HS-5 (cell line): ENCODE measurements around the gene TCF12.

Source experiments
- DNase-seq: peaks from one replicate; pipeline ENCODE4 v3.0.0-alpha.2; 2012; ENCODE audit warnings: low read depth

TCF12 gene

DNA sequence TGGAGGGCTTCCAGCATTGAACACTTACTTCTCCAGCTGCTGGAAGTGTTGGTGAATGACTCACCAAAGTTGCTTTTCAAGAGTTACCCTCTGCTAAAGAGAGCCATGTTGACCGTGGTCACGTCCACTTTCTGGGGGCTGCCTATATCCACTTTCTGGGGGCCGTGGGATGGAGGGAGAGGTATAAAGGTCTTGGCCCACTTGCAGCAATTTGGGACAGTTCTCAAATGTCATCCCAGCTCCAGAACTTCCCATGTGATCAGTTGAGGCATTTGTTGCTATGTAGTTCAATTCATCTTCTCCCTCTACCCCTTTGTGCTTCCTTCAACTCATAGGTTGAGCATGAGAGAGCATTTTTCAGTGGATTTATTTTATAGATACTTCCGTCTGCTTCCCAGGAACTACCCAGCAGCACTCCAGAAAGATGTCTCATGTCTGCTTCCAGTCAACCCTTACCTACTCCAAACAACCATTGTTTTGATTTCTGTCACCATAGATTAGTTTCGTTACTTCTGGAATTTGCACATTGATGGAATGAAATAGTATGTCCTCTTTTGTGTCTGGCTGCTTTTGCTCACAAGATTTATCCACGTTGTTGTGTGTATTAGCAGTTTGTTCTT is 130.6 kb downstream of the TCF12 start:
- DNase-seq = no peak

DNA sequence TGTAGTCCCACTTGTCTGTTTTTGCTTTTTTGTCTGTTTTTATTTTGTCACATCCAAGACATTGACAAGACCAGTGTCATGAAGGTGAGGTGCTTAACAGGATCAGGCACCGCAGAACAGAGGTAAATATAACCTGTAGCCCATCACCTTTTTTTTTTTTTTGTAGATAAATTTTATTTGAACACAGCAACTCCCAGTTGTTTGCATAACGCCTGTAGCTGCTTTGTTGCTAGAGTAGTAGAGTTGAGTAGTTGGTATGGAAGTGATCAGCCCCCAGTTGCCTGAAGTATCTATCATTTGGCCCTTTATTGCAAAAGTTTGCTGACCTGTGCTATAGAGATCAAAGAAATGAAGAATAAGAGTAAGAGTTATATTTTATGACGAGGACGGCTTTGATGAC is 135.0 kb downstream of the TCF12 start:
- DNase-seq = no peak

DNA sequence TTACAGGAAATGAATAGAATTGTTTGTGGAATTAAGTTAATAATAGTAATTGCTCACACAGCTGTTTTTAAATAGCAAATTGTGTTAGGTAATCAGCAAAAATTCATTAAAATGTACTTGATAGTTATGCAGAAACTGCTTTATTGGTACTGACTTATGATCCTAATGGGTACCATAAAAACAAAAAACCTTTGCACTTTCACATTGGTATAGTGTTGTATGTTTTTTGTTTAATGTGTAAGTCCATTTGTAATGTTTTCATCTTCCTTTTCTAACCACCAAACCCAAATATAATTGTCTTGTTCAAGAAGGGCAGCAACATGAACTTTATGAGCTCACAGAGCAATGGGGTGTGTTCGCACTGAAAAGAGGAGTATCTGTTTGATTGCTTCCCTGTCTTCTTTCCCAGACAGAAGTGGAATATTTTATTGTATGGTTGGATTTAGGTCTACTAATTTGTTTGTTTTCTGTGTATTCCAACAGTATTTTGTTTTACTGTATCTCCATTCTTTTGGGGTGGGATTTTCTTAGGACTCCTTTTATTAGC is 135.8 kb downstream of the TCF12 start:
- no peak for DNase-seq

DNA sequence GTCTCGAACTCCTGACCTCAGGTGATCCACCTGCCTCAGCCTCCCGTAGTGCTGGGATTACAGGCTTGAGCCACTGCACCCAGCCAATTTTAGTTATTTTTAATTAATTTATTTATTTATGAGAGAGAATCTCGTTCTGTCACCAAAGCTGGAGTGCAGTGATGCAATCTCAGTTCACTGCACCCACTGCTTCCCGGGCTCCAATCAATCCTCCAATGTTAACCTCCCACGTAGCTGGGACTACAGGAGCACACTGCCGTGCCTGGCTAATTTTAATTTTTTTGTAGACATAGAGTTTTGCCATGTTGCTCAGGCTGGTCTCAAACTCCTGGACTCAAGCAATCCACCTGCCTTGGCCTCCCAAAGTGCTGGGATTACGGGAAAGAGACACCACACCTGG is 137.9 kb downstream of the TCF12 start:
- no peak for DNase-seq

DNA sequence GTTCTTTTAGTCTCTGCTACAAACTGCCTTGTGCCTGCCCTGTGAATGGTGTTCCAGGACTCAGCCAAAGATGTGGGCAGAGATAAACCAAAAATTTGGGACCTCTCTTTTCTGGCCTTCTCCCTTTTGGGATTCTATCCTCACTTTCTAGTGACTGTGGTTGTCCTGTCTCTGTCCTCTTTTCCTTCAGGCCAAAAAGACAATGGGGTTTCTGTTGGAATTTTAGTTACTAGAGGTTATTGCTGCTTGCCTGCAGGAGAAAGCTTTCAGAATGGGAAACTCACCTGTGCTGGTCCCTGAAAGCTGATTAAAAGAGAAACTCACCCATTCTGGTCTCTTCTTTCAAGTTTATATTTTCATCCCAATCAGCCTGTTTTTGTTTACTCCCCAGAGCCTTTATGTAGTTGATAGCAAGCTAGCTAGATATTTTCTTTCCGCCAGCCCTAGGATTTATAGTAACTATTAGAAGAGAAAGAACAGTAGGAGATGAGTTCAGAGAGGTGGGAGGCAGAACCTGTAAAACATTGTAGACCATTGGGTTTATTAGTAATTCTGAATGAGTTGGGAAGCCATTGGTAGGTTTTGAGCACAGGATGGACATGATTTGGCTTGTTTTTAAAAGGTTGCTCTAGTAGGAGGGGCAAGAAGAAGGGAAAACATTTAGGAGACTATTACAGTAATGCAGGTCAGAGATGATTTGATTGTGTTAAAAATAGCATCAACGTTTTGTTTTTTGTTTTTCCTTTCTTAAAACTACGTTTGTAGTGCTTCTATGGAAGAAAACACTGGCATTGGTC is 138.9 kb downstream of the TCF12 start:
- no peak for DNase-seq

DNA sequence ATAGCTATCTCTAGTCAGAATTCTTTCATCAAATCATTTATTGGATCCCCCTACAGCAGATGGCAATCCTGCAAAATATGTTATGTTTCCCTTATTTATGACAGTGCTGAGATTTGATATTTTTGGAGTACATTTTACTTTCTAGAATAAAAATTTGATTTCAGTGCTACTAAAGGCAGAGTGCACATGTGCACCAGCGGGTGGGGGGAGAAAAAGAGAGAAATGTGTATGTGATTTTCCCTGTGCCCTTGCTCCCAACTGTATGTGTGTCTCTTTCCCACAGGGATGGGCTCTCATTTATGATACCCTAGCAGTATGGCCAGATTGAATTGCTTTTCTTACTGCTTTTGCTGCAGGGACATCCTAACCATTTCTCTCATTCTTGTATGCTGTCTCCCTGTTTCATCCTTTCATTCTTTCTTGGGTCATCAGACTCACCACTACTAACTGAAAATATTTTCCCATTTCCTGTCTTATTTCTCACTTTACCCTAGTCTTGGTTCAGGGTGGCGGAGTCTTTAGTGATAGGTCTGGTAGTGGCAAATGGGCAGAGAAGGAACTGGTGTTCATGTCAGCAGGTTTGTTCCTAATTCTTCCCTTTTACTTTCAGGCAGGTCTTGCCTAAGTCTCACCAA is 140.7 kb downstream of the TCF12 start:
- DNase-seq = no peak

DNA sequence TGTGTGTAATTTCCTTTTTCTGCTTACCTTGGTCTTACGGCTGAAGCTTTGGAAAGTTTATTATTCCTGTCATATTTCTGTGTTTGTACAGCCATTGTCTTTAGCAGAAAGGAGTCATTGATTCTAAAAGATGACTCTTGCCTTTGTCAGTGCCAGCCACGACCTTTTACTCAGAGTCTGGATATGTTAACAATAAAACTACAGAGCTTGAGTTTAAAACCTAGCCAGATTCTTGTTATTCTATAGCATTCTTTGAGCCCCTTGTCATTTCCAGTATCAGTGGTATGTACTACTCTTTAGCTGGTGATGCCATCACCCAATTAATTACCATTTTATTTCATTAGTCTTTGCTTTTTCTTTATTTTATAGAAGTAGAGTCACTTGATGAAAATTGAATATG is 142.4 kb downstream of the TCF12 start:
- peak; percentile 84 for DNase-seq

DNA sequence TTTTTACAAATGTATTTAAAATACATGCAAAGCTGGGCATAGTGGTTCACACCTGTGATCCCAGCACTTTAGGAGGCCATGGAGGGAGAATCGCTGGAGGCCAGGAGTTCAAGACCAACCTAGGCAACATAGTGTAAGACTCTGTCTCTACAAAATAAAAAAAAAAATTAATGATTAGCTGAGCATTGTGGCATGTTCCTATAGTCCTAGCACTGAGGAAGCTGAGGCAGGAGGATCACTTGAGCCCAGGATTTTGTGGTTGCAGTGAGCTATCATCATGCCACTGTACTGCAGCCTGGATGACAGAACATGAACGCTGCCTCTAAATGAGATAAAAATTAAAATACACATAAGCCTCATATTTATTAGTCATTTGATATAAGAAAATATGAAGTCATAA is 142.8 kb downstream of the TCF12 start:
- DNase-seq = no peak

DNA sequence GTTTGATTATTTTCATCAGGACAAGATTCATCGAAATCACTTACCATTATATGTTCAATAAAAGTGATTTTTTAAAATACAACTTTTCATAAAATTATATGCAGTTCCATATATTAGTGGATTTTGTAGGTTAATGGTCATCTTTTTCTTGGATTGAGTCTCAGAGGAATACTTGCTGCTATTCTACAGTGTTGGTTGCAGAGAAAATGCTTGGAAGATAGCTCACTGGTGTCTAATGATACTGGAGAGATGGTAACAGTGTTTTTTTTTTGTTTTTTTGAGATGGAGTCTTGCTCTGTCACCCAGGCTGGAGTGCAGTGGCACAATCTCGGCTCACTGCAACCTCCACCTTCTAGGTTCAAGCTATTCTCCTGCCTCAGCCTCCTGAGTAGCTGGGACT is 143.3 kb downstream of the TCF12 start:
- DNase-seq = no peak

DNA sequence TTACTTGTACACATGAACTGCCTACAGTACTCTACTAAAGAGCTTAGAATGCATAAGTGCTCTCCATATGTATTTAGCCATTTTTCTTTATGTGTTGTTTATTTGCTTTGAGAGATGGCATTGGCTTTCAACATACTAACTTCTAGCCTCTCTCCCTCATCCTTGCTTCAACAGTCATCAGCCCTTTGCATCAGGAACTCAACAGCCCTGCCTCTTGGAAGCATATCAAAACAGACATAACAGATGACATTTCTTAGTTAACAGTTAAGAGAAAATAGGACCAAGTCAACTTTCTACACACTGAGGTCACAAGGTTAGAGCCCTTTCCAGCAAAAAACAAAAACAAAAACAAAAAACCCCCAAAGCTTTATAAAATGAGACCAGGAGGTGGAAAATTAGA is 145.6 kb downstream of the TCF12 start:
- no peak for DNase-seq

DNA sequence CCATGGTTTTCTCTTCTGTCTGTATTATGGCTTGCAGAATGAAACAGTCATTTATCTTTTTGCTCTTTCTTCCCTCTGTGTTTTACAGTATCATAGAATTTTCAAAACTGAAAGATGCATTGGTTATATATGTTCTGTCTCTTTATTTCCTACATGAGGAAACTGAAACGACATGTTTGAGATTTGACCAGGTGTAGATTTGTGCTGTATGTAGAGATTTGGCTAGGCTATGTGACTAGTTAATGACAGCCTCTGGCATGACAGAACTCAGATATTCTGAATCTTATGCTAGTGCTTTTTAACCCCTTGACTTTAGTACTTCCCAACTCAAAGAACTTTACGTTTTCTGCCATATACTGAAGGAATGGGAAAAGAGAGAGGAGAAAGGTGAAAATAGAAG is 151.0 kb downstream of the TCF12 start:
- no peak for DNase-seq

DNA sequence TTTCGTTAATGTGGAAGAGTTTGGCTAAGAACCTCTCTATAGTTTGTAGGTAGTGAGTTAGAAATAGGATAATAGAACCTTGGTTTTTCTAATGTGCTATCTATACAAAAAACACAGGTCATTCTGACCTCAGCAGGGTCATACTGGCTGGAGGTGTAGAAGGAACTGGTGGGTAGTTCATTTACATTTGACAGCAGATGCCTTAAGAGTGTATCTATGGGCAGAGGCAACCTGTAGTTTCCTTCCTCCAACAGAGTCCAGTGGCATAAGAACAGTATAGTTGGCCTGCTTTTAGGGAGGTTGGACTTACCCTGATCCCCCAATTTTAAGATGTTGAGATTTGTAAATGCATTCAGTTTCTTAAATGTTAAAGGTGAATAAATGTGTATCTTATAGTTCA is 152.2 kb downstream of the TCF12 start:
- DNase-seq = no peak

DNA sequence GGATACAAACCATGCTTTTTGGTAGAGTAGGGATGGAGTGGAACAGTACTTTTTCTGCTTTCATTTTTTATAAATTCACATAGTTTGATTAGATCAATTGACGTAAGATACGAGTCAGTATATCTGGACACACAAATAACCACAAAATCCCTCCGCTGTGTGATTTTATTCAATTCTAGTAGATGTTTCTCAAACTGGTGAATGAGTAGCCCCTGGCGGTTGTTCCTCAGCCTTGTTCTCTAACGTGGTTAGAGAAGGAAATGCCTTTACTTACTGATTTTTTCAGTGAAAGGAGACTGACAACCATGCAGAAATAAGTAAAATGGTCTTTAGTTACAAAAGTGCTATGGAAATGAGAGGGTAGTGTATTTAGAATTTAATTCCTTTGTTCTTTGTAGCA is 161.0 kb downstream of the TCF12 start:
- DNase-seq = no peak

DNA sequence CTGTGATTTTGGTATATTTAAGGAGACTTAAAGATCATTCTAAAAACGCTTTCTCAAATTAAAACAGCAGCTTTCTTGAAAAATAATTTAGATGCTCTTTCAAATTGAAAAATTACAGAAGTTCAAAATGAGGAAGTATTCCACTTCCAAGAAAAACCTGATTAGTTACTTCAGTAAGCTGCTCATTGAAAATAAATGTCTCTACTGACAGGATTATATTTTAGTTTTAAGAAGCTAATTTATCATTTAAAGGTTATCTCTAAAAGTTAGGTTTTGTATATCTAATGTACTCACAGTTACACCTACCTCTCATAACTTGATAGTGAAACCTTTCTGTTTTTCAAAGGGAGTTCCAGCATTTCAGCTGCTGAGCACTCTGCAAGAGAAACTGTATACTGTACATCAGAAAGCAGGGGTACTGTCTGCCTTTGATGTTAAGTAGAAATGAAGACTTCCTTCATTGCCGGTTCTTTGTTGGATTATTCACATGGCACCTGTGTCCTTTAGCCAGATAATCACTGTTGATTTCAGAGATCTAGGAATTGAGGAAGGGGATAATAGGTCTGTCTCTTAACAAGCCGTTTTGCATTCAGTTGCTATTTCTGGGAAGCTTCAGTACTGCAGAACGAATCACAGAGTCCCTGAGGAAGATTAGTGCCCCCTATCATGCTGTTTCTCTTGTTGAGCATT is 161.6 kb downstream of the TCF12 start:
- DNase-seq = no peak

DNA sequence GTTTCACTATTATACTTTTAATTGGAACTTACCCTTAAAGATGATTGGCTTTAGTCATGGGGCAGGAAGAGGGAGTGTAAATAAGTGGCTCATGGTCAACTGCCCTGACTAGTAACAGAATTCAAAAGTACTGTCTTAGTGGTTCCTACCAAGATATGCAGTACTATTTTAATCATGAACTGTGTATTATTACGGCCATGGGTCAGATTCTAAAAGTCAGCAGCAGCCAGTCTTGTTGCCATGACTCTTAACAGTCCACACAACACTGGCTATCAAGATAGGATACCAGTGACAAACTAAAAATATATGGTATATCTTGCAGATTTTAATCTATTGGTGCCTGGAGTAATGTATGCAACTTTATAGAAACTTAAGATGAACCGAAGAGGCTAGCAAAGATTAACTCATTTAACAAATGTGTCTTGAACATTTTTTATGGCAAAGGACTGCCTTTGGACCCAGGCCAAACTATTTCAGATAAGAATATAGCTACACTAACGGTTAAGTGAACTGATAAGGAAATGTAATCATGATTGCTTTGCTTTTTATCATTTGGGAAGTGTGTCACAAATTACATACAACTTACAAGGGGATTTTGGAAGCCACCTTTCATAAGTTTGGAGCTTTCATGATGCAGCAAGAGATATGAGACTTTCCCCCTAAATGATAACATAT is 163.7 kb downstream of the TCF12 start:
- no peak for DNase-seq

DNA sequence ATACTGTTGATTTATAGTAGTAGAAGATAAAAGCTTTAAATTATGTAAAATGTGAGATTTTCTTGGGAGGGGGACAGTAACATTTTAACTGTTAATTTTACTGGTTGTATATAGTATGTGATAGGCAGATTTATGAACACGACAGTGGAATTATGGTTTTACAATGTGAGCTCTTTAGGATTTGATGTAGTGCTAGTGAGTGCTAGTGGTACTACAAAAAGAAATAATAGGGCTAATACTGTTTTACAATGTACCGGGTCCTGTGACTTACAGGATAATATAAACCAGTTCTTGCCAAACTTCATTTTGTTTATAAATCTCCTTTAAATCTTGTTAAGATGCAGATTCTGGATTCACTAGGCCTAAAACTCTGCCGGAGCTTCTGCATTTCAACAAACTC is 165.7 kb downstream of the TCF12 start:
- DNase-seq = no peak

DNA sequence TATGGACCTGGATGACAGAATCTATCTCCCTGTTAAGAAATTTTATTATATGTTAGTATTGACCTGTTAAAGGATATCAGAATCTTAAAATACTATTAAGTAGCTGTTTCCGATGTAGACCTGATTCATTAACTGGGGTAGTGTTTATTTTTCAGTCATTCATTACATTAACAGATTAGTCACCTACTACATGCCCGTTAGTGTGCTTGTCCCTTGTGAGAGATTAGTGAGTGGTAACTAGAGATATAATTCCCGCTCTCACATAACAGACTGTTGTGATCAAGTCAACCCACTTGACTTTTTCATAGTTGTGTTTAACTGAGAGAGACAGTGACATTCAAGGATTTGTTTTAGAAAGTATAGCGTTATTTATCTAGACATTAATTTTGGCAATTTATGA is 166.8 kb downstream of the TCF12 start:
- DNase-seq = no peak

DNA sequence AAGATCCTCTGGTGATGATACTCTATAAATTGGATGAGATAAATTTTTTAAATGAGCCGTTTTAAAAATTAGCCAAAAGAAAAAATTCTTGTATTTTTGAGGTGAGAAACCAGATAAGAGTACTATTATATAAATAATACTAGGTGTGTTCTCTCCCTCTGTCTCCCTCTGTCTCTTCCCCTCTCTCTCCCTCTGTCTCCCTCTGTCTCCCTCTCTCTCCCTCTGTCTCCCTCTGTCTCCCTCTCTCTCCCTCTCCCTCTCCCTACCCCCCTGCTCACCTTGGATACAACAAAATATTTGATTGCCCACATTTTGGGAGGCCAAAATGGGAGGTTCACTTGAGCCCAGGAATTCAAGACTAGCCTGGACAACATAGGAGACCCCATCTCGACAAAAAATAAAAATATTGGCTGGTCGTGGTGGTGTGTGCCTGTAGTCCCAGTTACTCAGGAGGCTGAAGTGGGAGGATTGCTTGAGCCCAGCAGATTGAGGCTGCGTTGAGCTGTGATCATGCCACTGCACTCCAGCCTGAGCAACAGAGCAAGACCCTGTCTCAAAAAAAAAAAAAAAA is 168.5 kb downstream of the TCF12 start:
- DNase-seq = no peak

DNA sequence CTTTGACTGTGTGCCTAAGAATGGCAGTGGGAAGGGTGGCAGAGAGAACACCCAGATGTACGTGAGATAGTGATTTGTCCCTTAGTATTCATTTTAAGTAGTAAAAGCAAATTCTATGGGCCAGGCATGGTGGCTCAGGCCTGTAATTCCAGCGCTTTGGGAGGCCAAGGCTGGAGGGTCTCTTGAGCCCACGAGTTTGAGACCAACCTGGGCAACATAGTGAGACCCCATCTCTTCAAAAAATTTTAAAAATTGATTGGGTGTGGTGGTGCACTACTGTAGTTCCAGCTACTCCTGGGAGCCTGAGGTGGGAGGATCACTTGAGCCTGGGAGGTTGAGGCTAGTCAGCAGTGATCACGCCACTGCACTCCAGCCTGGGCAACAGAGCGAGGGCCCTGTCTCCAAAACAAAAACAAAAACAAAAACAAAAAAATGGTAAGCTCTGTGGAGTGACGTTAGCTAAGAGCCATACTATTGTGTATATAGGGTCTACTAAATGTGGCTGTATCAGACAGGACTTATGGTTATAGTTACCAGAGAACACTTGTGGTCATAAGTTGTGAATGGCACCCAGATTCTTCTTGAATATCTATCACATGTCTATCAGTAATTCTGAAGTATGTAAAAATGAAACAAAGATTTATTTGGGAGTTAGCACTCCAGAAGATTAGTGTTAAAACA is 171.5 kb downstream of the TCF12 start:
- no peak for DNase-seq

DNA sequence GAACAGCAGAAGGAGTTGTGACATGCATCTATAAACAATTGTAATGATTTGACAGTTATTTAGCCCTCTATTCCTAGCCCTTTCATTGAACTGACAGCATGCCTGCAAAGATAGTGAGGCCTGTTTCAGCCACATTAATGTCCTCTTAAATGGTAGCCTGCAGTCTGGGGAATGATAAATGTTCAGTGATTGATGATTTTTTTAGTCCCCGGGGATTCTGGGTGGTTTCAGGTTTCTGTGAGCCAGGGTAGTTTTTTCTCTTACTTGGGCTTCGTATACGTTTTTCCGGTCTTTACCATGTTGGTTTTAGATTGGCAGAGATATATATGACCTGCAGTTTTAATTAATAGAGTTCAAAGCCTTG is 172.0 kb downstream of the TCF12 start:
- DNase-seq = no peak

DNA sequence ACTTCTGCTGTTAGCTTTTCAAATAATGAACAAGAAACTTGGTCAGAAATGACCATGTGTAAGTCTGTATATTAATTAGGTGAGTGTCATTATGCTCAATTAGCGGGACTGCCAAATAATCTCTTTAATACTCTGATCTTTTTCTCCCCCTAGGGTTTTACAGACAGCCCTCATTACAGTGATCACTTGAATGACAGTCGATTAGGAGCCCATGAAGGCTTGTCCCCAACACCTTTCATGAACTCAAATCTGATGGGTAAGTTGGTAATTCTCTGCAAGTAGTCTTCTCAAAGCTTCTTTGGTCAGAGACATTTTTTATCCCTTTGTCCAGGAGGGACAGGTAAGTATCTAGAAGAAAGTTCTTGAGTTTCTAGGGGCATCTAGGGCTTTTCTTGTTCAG is 173.2 kb downstream of the TCF12 start:
- DNase-seq = no peak
